NB4 (cell line): ENCODE measurements around the gene DSCAM.

Experiments
- DNase-seq: peaks from one replicate; pipeline ENCODE4 v3.0.0; 2010; ENCODE audit warnings: low read depth
- H3K4me3 ChIP-seq: one replicate; pipeline ENCODE4 v1.5.1; 2011; ENCODE audit warnings: mild to moderate bottlenecking, low read depth, low read length, moderate library complexity
- CTCF ChIP-seq: IDR thresholded peaks from one replicate; pipeline ENCODE4 v1.5.1; 2012; ENCODE audit warnings: low read depth, low read length
- MAX ChIP-seq: IDR thresholded peaks from 2 replicates; pipeline ENCODE4 v1.6.1; 2011; ENCODE audit warnings: low read depth, low read length
- MYC ChIP-seq: IDR thresholded peaks from 2 replicates; pipeline ENCODE4 v1.6.1; 2011; ENCODE audit warnings: low read depth, low read length
- POLR2A ChIP-seq: IDR thresholded peaks from 2 replicates; pipeline ENCODE4 v1.6.1; 2011; ENCODE audit warnings: mild to moderate bottlenecking; ENCODE audit not compliant: insufficient read length; ENCODE audit errors: extremely low read depth

The DSCAM gene

GRCh38 chr21:40021558-40022351 lies 825.2 kb downstream of the DSCAM start:
- H3K4me3 ChIP-seq, result no peak overlapping the region
- no peak for TF ChIP-seq MAX
- no peak for TF ChIP-seq POLR2A
- TF ChIP-seq MYC, result no peak
- TF ChIP-seq CTCF, result no peak
- no peak for DNase-seq

- H3K4me3 ChIP-seq, result no peak overlapping the region
- no peak for DNase-seq
- TF ChIP-seq MAX (no peak), MYC (no peak), CTCF (no peak), POLR2A (no peak)
These were observed 826.3 kb downstream of the DSCAM start for GRCh38 chr21:40020651-40021050.

- DNase-seq, result no peak
- no peak overlapping the region for H3K4me3 ChIP-seq
- TF ChIP-seq MAX (no peak), POLR2A (no peak), MYC (no peak), CTCF (no peak)
These were observed 828.0 kb downstream of the DSCAM start for GRCh38 chr21:40018871-40019475.

GRCh38 chr21:40016667-40017066 lies 830.3 kb downstream of the DSCAM start:
- H3K4me3 ChIP-seq, result no peak overlapping the region
- no peak for DNase-seq
- TF ChIP-seq MYC (no peak), POLR2A (no peak), CTCF (no peak), MAX (no peak)

- DNase-seq, result no peak
- H3K4me3 ChIP-seq, result no peak overlapping the region
- TF ChIP-seq POLR2A (no peak), MYC (no peak), MAX (no peak), CTCF (no peak)
These were observed 830.7 kb downstream of the DSCAM start for GRCh38 chr21:40016234-40016633.
